Gastrocnemius medialis (tissue), 4 donors: ENCODE results near the gene TYW1B. TPM values are rescaled to one million over a fixed set of nuclear protein-coding genes. Genes with fewer than 3 reads are reported as not detected.
"Not testable (repeated sequence)": the region's sequence is repeated elsewhere in the genome, so short reads cannot be mapped to it uniquely, and the experiment has no call there.

Experiments used
- ATAC-seq, 2 donors: fragments of 150-250 bp; one replicate each; pipeline ENCODE4 v1.9.1; 2016
- DNase-seq, 2 donors: peaks; one replicate each; pipeline ENCODE4 v3.0.0-alpha.2; 2019
- H3K27ac ChIP-seq, 4 donors: fragments of 200-600 bp; sonication (generic); 1 replicate in 1 of 4; 2 replicates in 3 of 4; pipeline ENCODE4 v1.5.1; 2016 to 2018; ENCODE audit warnings: mild to moderate bottlenecking in 2 of 4, moderate library complexity in 1 of 4
- H3K27me3 ChIP-seq, 3 donors: fragments of 200-600 bp; sonication (generic) in 2 of 3; 1 replicate in 1 of 3; 2 replicates in 2 of 3; pipeline versions ENCODE4 v1.5.1 to v1.6.0; 2016 to 2019; ENCODE audit warnings: mild to moderate bottlenecking in 1 of 3, moderate library complexity in 1 of 3
- H3K36me3 ChIP-seq, 2 donors: fragments of 200-600 bp; sonication (generic) in 1 of 2; one replicate each; pipeline ENCODE4 v1.5.1; 2017 to 2018
- H3K4me1 ChIP-seq, 2 donors: fragments of 200-600 bp; sonication (generic) in 1 of 2; one replicate each; pipeline ENCODE4 v1.5.1; 2016 to 2017; ENCODE audit warnings: mild to moderate bottlenecking in 2 of 2
- H3K4me3 ChIP-seq, 4 donors: fragments of 200-600 bp; sonication (generic) in 3 of 4; 1 replicate in 1 of 4; 2 replicates in 3 of 4; pipeline ENCODE4 v1.5.1; 2016 to 2019; ENCODE audit warnings: mild to moderate bottlenecking in 2 of 4
- H3K9me3 ChIP-seq, 3 donors: fragments of 200-600 bp; sonication (generic) in 2 of 3; 1 replicate in 1 of 3; 2 replicates in 2 of 3; pipeline ENCODE4 v1.5.1; 2016 to 2019
- POLR2A ChIP-seq, 2 donors: fragments of 450-650 bp; IDR thresholded peaks; one replicate each; pipeline ENCODE4 v1.6.1; 2017; ENCODE audit warnings: antibody characterized with exemption in 2 of 2, mild to moderate bottlenecking in 2 of 2, moderate library complexity in 2 of 2
- in situ Hi-C, 4 donors: fragments of 200-750 bp; cut with MboI; loops; one replicate each; pipeline versions ENCODE4 v1.15.0 to v1.8.0; 2017; ENCODE audit warnings: low sequenced_read_pairs in 4 of 4
- intact Hi-C: fragments of 100-400 bp; cut with DNase I; formaldehyde crosslinking; loops from one replicate; pipeline ENCODE4 v1.15.1; 2023; ENCODE audit warnings: low total_unique reads
- total RNA-seq, 4 donors: library from RNA; depleted of rRNA; stranded (reverse); fragments of >200 nt; gene quantifications; one replicate each; pipeline versions ENCODE4 v1.1.0 to v1.2.3, GENCODE V29; 2016
- TF ChIP-seq, protein P1 (sequence below), 5 experiments: fragments of 450-650 bp in 3 of 5; fragments of 200-600 bp in 2 of 5; sonication (generic) in 2 of 5; IDR thresholded peaks in 4 of 5; conservative IDR thresholded peaks in 1 of 5; 1 replicate in 4 of 5; 2 replicates in 1 of 5; pipeline ENCODE4 v1.5.1; 2016 to 2019; ENCODE audit warnings: antibody characterized with exemption in 5 of 5, mild to moderate bottlenecking in 3 of 5, moderate library complexity in 3 of 5

The TYW1B gene
- total RNA-seq, 4 donors from 2014 or later: 2.5 to 6.0 (median 2.9) TPM

DNA sequence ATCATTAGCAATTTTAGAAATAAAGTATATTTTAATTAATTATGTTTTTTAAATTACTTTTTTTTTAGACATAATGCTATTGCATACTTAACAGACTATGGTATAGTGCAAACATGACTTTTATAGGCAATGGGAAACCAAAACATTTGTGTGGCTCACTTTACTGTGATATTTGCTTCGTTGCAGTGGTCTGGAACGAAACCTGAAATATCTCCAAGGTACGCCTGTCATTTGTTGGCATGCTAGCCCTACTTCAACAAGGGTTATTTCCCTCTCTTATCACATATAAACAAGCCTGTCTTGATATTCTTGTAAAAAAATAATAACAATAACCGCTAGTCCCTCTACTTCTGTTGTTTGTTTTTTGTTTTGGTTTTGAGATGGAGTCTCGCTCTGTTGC lies 74.2 kb downstream of the TYW1B start:
- DNase-seq (no peak), ATAC-seq (no peak)
- Histone ChIP-seq H3K27ac (no peak overlapping the region), H3K4me3 (no peak overlapping the region), H3K36me3 (no peaks in the 10 kb centered on the region), H3K4me1 (no peaks in the 10 kb centered on the region), H3K9me3 (no peaks in the 10 kb centered on the region), H3K27me3 (no peaks in the 10 kb centered on the region)
- in situ Hi-C loops: no loop called here
- TF ChIP-seq POLR2A (IDR thresholded peaks at IDR 0.05): no peak
- TF ChIP-seq, protein P1, sequence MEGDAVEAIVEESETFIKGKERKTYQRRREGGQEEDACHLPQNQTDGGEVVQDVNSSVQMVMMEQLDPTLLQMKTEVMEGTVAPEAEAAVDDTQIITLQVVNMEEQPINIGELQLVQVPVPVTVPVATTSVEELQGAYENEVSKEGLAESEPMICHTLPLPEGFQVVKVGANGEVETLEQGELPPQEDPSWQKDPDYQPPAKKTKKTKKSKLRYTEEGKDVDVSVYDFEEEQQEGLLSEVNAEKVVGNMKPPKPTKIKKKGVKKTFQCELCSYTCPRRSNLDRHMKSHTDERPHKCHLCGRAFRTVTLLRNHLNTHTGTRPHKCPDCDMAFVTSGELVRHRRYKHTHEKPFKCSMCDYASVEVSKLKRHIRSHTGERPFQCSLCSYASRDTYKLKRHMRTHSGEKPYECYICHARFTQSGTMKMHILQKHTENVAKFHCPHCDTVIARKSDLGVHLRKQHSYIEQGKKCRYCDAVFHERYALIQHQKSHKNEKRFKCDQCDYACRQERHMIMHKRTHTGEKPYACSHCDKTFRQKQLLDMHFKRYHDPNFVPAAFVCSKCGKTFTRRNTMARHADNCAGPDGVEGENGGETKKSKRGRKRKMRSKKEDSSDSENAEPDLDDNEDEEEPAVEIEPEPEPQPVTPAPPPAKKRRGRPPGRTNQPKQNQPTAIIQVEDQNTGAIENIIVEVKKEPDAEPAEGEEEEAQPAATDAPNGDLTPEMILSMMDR (IDR thresholded peaks at IDR 0.05 in 4 of 5, conservative IDR thresholded peaks at IDR 0.05 in 1 of 5): no peak
- intact Hi-C loops: no loop called here

DNA sequence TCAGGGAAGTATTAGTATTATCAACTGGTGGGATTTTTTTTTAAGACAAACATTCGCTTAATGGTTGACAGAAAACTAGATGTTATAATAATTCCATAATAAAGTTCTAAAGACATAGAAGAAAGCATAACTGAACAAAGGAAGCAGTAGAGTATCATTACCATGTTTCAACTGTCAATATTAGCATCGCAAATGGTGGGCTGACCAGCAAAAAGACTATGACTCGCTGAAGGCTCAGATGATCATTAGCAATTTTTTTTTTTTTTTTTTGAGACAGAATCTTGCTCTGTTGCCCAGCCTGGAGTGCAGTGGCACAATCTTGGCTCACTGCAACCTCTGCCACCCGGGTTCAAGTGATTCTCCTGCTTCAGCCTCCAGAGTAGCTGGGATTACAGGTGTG lies 74.8 kb downstream of the TYW1B start:
- DNase-seq, ATAC-seq, H3K27me3 ChIP-seq, H3K4me3 ChIP-seq, H3K36me3 ChIP-seq, intact Hi-C loops, H3K4me1 ChIP-seq, in situ Hi-C loops, H3K9me3 ChIP-seq, H3K27ac ChIP-seq: not testable (repeated sequence)

DNA sequence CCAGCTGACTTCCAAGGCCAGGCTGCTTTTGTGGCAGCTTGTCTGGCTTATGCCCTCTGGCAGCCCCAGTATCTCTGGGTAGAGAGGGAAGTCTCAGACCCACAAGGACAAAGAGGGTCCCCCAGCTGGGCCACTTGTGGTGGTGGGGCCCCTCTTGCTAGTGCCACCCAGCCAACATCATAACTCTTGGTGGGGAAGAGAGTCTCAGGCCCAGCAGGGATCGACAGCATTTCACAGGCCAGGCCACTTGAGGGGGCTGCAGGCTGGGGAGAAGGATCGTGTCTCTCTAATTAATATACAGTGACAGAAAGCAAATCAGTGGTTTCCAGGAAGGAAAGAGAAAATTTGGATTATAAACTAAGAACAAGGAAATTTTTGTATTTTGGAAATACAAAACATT lies 76.0 kb downstream of the TYW1B start:
- DNase-seq: no peak
- H3K36me3 ChIP-seq: no peaks in the 10 kb centered on the region
- no peak for TF ChIP-seq POLR2A (IDR thresholded peaks at IDR 0.05)
- TF ChIP-seq, protein P1 (IDR thresholded peaks at IDR 0.05 in 4 of 5, conservative IDR thresholded peaks at IDR 0.05 in 1 of 5): no peak

DNA sequence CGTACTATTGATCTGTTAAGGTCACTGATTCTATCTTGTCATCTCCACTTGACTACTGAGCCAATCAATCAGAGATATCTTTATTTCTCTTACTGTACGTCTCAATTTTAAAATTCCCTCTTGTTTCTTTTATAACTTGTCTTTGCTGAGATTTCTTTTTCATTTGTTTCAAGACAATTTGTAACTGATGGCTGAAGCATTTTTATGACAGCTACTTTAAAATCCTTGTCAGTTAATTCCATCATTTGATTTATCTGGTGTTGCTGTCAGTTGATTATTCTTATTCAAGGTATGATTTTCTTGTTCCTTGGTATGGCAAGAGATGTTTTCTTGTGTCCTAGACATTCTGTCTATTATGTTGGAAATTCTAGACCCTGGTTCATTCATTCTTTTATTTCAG lies 76.6 kb downstream of the TYW1B start:
- H3K4me3 ChIP-seq: no peak overlapping the region
- H3K27ac ChIP-seq: no peak overlapping the region
- ATAC-seq: no peak
- no peak for DNase-seq
- H3K27me3 ChIP-seq: no peaks in the 10 kb centered on the region
- in situ Hi-C loops: no loop called here
- H3K9me3 ChIP-seq: no peaks in the 10 kb centered on the region
- TF ChIP-seq POLR2A (IDR thresholded peaks at IDR 0.05): no peak
- TF ChIP-seq, protein P1 (IDR thresholded peaks at IDR 0.05 in 4 of 5, conservative IDR thresholded peaks at IDR 0.05 in 1 of 5): no peak
- intact Hi-C loops: no loop called here
- H3K36me3 ChIP-seq: no peaks in the 10 kb centered on the region
- no peaks in the 10 kb centered on the region for H3K4me1 ChIP-seq

More for the DNA sequence above, 76.0 kb downstream of the TYW1B start:
- in situ Hi-C loops: no loop called here
- no peaks in the 10 kb centered on the region for H3K27me3 ChIP-seq
- intact Hi-C loops: no loop called here
- no peak overlapping the region for H3K4me3 ChIP-seq
- H3K27ac ChIP-seq: no peak overlapping the region
- no peaks in the 10 kb centered on the region for H3K9me3 ChIP-seq
- ATAC-seq: no peak
- H3K4me1 ChIP-seq: no peaks in the 10 kb centered on the region

DNA sequence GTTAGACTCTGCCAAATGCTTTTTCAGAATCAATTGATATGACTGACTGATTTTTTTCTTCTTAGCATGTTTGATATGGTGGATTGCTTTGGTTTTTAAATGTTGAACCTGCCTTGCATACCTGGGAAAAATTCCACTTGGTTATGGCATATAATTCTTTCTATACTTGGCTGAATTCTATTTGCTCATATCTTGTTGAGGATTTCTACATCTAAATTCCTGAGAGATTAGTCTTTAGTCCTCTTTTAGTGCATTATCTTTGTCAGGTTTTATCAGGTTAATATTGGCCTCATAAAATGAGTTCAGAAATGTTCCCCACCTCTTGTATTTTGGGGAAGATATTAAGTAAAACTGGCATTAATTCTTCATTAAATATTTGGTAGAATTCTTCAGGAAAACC lies 79.4 kb downstream of the TYW1B start:
- H3K36me3 ChIP-seq, H3K4me3 ChIP-seq, intact Hi-C loops, H3K9me3 ChIP-seq, H3K4me1 ChIP-seq, H3K27ac ChIP-seq, in situ Hi-C loops, H3K27me3 ChIP-seq, DNase-seq, ATAC-seq: not testable (repeated sequence)

DNA sequence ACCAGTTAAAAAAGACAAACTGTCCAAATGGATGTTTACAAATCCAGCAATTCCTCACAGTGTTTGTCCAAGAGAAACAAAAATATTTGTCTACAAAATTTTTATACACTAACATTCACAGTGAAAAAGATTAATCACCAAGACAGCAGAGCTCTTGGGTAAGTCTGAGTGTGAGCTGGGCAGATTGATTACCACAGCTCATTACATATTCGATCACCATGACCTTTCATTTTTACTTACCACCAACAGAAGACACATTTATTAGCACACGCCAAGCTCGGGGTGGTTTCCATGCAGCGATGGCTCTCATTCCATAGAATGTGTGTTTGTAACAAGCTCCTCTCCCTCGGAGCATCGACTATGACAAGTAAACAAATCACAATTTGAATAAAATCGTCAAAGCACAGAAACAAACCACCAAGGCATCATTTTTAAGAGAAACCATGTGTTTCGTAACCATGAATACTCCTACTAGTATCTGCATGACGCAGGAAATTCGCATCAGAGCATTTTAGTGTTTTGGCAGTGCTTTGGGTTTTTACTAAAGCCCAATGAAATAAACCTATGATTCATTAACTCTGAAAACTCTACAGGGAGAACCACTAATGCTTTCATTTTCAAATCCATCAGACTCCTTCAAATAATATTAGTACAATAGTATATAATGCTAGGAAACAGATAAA lies 83.6 kb downstream of the TYW1B start:
- in situ Hi-C loops, H3K9me3 ChIP-seq, H3K27me3 ChIP-seq, DNase-seq, intact Hi-C loops, ATAC-seq, H3K4me1 ChIP-seq, H3K4me3 ChIP-seq, H3K27ac ChIP-seq, H3K36me3 ChIP-seq: not testable (repeated sequence)

DNA sequence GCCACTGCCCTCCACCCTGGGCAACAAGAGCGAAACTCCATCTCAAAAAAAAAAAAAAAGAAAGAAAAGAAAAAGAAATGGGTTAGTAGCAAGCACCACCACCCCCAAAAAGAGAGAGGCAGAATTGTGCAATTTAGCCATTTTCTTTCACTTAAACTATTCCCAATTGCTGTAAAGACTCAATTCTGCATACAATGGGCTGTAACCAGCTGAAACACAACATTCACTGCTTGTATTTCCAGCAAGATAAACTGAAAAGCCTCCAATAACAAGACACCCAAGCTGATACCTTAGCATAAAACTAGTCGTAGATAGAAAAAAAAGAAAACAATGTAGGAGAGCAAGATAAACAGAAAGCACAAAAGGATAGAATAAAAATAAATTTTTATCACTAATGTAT lies 84.2 kb downstream of the TYW1B start:
- DNase-seq, H3K9me3 ChIP-seq, H3K4me3 ChIP-seq, H3K27ac ChIP-seq, in situ Hi-C loops, H3K36me3 ChIP-seq, H3K4me1 ChIP-seq, ATAC-seq, H3K27me3 ChIP-seq, intact Hi-C loops: not testable (repeated sequence)

DNA sequence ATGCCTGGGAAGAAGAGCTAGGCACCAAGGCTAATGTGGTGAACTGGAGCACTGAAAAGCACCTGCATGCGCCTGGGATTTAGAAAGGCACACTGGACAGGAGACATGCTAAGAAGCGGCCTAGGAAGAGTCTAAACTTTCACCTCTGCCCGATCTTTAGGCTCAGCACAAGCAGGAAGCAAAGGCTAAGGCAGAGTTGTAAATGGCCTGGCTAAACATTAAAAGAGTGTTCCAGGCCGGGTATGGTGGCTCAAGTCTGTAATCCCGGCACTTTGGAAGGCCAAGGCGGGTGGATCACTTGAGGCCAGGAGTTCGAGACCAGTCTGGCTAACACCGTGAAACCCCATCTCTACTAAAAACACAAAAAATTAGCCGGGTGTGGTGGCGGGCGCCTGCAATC lies 88.3 kb downstream of the TYW1B start:
- H3K36me3 ChIP-seq: not testable (repeated sequence)

DNA sequence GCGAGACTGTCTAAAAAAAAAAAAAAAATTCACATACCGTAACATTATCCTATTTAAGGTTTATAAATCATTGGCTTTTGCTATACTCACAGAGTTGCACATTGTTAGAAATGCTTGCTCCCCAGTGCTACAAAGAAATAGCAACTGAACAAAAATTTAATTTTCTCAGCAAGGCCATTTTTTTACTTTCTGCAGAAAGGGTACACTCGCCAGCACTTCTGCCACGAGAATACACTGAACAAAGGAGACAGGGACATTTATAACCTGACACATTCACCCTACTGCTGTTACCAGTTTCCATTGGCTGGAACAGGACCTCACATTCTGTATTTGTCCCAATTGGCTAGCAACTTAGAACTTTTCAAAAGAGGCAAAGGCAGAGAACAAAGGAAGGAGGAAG lies 92.1 kb downstream of the TYW1B start:
- DNase-seq, H3K36me3 ChIP-seq, ATAC-seq, H3K27me3 ChIP-seq, H3K9me3 ChIP-seq, H3K4me3 ChIP-seq, intact Hi-C loops, H3K27ac ChIP-seq, in situ Hi-C loops, H3K4me1 ChIP-seq: not testable (repeated sequence)

More for the DNA sequence above, 88.3 kb downstream of the TYW1B start:
- H3K4me1 ChIP-seq, intact Hi-C loops, ATAC-seq, DNase-seq, H3K27me3 ChIP-seq, H3K4me3 ChIP-seq, in situ Hi-C loops, H3K27ac ChIP-seq, H3K9me3 ChIP-seq: not testable (repeated sequence)
